Smooth muscle cell (in vitro differentiated cells): Measurements from ENCODE around the gene KRTAP10-12. TPM values are rescaled to one million over a fixed set of nuclear protein-coding genes. Genes with fewer than 3 reads are reported as not detected.

Experiments used
- DNase-seq: peaks from one replicate; lab custom pipeline; 2025; ENCODE audit not compliant: unreplicated experiment; lab: John Stamatoyannopoulos, UW
- H2AFZ ChIP-seq: fragments of 200-600 bp; sonication (generic); 2 replicates; pipeline ENCODE4 v1.6.0; 2016; ENCODE audit warnings: antibody characterized with exemption, low read depth, mild to moderate bottlenecking
- H3F3A ChIP-seq: fragments of 200-600 bp; sonication (generic); 2 replicates; pipeline ENCODE4 v1.6.0; 2017; ENCODE audit warnings: antibody characterized with exemption, low read depth
- H3K27ac ChIP-seq: fragments of 200-600 bp; sonication (generic); 2 replicates; pipeline ENCODE4 v1.5.1; 2016; ENCODE audit warnings: low read depth, mild to moderate bottlenecking
- H3K27me3 ChIP-seq: fragments of 200-600 bp; sonication (generic); 2 replicates; pipeline ENCODE4 v1.6.1; 2016; ENCODE audit warnings: low read depth, mild to moderate bottlenecking
- H3K36me3 ChIP-seq: fragments of 200-600 bp; sonication (generic); 2 replicates; pipeline ENCODE4 v1.5.1; 2016; ENCODE audit warnings: low read depth
- H3K4me1 ChIP-seq: fragments of 200-600 bp; sonication (generic); 2 replicates; pipeline ENCODE4 v1.5.1; 2016; ENCODE audit warnings: low read depth
- H3K4me2 ChIP-seq: fragments of 200-600 bp; sonication (generic); 2 replicates; pipeline ENCODE4 v1.6.0; 2016; ENCODE audit warnings: mild to moderate bottlenecking
- H3K4me3 ChIP-seq: fragments of 200-600 bp; sonication (generic); 2 replicates; pipeline ENCODE4 v1.5.1; 2016; ENCODE audit warnings: mild to moderate bottlenecking
- H3K79me2 ChIP-seq: fragments of 200-600 bp; sonication (generic); 2 replicates; pipeline ENCODE4 v1.6.0; 2016; ENCODE audit warnings: low read depth, mild to moderate bottlenecking
- H3K9ac ChIP-seq: fragments of 200-600 bp; sonication (generic); 2 replicates; pipeline ENCODE4 v1.6.0; 2016; ENCODE audit warnings: low read depth
- H3K9me3 ChIP-seq: fragments of 200-600 bp; sonication (generic); replicated peaks from 2 replicates; pipeline ENCODE4 v1.5.1; 2016; ENCODE audit warnings: low read depth
- H4K20me1 ChIP-seq: fragments of 200-600 bp; sonication (generic); 2 replicates; pipeline ENCODE4 v1.6.0; 2016; ENCODE audit warnings: low read depth
- WGBS: methylation state at CpG from one replicate; pipeline ENCODE4 v1.1.7; 2016; ENCODE audit warnings: low lambda C conversion rate; 5-methylcytosine and 5-hydroxymethylcytosine counted together
- polyA plus RNA-seq: library from polyadenylated mRNA; unstranded; fragments of >200 nt; fragmentation: Nextera tagmentation; extraction: Ambion mirVana; gene quantifications from 2 replicates; pipeline ENCODE4 v1.2.1, GENCODE V29; 2016
- total RNA-seq: library from RNA; depleted of rRNA; stranded (reverse); fragments of >200 nt; gene quantifications from 2 replicates; pipeline ENCODE4 v1.2.3, GENCODE V29; 2014
- TF ChIP-seq, protein P1 (sequence below): fragments of 200-600 bp; sonication (generic); IDR thresholded peaks from 2 replicates; pipeline ENCODE4 v1.5.1; 2017; ENCODE audit warnings: borderline replicate concordance, mild to moderate bottlenecking, antibody characterized with exemption; ENCODE audit not compliant: insufficient read depth, poor library complexity, severe bottlenecking

Gene KRTAP10-12
- total and polyA plus RNA-seq, 2 experiments from 2014 or later = not detected

DNA sequence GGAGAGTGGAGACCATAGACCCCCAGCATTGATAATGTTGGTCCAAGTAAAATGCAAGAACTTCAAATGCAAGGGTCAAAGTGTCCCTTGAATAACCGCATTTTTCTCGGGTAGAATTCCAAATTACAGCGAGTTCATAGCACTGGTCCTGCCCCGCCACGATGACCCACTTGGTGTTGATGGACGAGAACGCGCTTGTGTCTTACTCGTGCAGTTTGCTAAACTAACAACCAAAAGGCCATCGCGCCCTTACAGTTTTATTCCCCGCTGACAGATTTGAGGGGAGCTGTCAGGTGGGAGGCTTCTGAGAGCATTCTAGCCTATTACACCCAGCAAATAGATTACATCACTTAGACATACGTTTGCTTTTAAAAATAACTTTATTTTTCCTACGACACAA lies 31.7 kb downstream of the KRTAP10-12 start:
- Histone ChIP-seq H3K79me2 (no peaks in the 10 kb centered on the region), H3K36me3 (no peaks in the 10 kb centered on the region), H3K4me2 (no peak overlapping the region), H3F3A (no peaks in the 10 kb centered on the region), H3K27me3 (peaks cover 32% of the 10 kb centered on the region), H3K9me3 (no peaks in the 10 kb centered on the region), H3K27ac (no peak overlapping the region), H4K20me1 (no peaks in the 10 kb centered on the region), H3K9ac (no peak overlapping the region), H3K4me3 (no peak overlapping the region), H2AFZ (no peak overlapping the region), H3K4me1 (no peaks in the 10 kb centered on the region)
- TF ChIP-seq, protein P1, sequence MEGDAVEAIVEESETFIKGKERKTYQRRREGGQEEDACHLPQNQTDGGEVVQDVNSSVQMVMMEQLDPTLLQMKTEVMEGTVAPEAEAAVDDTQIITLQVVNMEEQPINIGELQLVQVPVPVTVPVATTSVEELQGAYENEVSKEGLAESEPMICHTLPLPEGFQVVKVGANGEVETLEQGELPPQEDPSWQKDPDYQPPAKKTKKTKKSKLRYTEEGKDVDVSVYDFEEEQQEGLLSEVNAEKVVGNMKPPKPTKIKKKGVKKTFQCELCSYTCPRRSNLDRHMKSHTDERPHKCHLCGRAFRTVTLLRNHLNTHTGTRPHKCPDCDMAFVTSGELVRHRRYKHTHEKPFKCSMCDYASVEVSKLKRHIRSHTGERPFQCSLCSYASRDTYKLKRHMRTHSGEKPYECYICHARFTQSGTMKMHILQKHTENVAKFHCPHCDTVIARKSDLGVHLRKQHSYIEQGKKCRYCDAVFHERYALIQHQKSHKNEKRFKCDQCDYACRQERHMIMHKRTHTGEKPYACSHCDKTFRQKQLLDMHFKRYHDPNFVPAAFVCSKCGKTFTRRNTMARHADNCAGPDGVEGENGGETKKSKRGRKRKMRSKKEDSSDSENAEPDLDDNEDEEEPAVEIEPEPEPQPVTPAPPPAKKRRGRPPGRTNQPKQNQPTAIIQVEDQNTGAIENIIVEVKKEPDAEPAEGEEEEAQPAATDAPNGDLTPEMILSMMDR = no peak
- WGBS = 96% methylated on average over 14 of the region's 14 CpGs
- no peak for DNase-seq

DNA sequence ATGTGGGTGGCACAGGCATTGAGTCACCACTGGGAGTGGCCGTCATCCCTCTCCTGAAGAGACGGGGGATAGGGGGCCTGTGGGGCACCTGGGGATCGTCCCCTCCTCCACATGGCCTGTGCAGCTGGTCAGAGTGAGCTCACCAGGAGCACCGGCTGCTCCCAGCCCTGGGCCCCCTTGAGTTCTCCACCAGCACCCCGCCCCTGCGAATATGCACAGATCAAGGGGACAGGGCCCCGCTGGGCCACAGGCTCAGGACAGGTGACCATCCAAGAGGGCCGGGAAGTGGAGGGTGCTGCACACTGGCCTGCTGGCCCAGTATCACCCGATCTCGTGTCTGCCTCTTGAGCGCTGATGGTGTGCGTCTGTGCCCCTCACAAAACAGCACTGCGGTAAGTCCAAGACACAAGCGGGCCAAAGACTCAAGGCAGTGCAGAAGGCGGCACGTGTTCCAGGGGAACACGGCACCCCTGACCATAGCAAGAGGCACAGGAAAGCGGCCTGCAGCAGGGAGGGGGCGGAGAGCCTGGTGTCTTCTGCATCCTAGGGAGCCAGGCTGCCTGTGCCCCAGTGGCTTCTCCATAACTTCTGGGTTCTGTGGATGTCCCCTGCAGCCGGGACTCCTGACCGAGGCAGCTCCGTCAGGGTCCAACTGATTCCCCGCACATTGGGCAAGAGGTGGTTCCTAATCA lies 32.5 kb downstream of the KRTAP10-12 start:
- Histone ChIP-seq H3K27ac (no peak overlapping the region), H3K79me2 (no peaks in the 10 kb centered on the region), H3K4me1 (no peaks in the 10 kb centered on the region), H3K36me3 (no peaks in the 10 kb centered on the region), H2AFZ (no peak overlapping the region), H3F3A (no peaks in the 10 kb centered on the region), H3K9ac (no peak overlapping the region), H4K20me1 (no peaks in the 10 kb centered on the region), H3K4me3 (no peak overlapping the region), H3K27me3 (peaks cover 25% of the 10 kb centered on the region), H3K4me2 (no peak overlapping the region), H3K9me3 (no peaks in the 10 kb centered on the region)
- TF ChIP-seq, protein P1 = no peak
- WGBS = 92% methylated on average over 22 of the region's 23 CpGs
- no peak for DNase-seq

DNA sequence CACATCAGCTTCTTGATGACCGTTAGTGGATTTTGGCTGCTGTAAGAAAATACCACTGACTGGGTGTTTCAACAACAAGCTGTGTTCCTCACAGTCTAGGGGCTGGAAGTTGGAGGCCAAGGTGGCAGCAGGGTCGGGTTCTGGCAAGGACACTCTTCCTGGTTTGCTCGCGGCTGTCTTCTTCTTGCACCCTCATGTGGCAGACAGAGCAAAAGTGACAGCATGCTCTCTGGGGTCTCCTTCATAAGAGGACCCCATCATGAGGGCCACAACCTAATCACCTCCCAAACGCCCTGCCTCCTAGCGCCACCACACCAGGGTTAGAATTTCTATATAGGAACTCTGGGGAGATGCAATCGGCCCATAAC lies 33.0 kb downstream of the KRTAP10-12 start:
- no peaks in the 10 kb centered on the region for H4K20me1 ChIP-seq
- TF ChIP-seq, protein P1 = no peak
- no peaks in the 10 kb centered on the region for H3K9me3 ChIP-seq
- no peak overlapping the region for H2AFZ ChIP-seq
- DNase-seq = no peak
- H3K4me3 ChIP-seq = no peak overlapping the region
- no peaks in the 10 kb centered on the region for H3K36me3 ChIP-seq
- H3F3A ChIP-seq = no peaks in the 10 kb centered on the region
- H3K27me3 ChIP-seq = peaks cover 20% of the 10 kb centered on the region
- 98% methylated on average over 7 of the region's 7 CpGs for WGBS
- no peaks in the 10 kb centered on the region for H3K79me2 ChIP-seq
- no peak overlapping the region for H3K9ac ChIP-seq
- H3K4me1 ChIP-seq = no peaks in the 10 kb centered on the region
- no peak overlapping the region for H3K27ac ChIP-seq
- no peak overlapping the region for H3K4me2 ChIP-seq
